ENCODE data around the gene FOXP1.

FOXP1 gene

GRCh38 chr3:71088019-71088708 is 495.4 kb downstream of the FOXP1 start:
- DNase-seq, result no peak

GRCh38 chr3:71087143-71088018 is 496.1 kb downstream of the FOXP1 start:
- intact Hi-C loops (cut with DNase I), result no loop called here
- no peak for DNase-seq

More at GRCh38 chr3:71088019-71088708, 495.4 kb downstream of the FOXP1 start:
- intact Hi-C loops (cut with DNase I), result no loop called here

- intact Hi-C loops (cut with DNase I), result no loop called here
- no peak for DNase-seq
Observed at GRCh38 chr3:71086777-71087142, 496.8 kb downstream of the FOXP1 start.

GRCh38 chr3:71083726-71084131 is 499.8 kb downstream of the FOXP1 start:
- no peak for DNase-seq
- intact Hi-C loops (cut with DNase I), result no loop called here

GRCh38 chr3:71082833-71083232 is 500.7 kb downstream of the FOXP1 start:
- no peak for DNase-seq
- intact Hi-C loops (cut with DNase I), result no loop called here

GRCh38 chr3:71080517-71081083 is 502.9 kb downstream of the FOXP1 start:
- no peak for DNase-seq
- intact Hi-C loops (cut with DNase I), result no loop called here

- no peak for DNase-seq
- intact Hi-C loops (cut with DNase I), result no loop called here
Observed at GRCh38 chr3:71078723-71079525, 504.6 kb downstream of the FOXP1 start.

- DNase-seq, result no peak
- intact Hi-C loops (cut with DNase I), result no loop called here
Observed at GRCh38 chr3:71078199-71078598, 505.3 kb downstream of the FOXP1 start.

- no peak for DNase-seq
- intact Hi-C loops (cut with DNase I), result no loop called here
Observed at GRCh38 chr3:71077070-71077469, 506.5 kb downstream of the FOXP1 start.

- DNase-seq, result no peak
- intact Hi-C loops (cut with DNase I), result no loop called here
Observed at GRCh38 chr3:71076361-71077002, 507.0 kb downstream of the FOXP1 start.

- intact Hi-C loops (cut with DNase I), result no loop called here
Observed at GRCh38 chr3:71075494-71075893, 508.0 kb downstream of the FOXP1 start.

GRCh38 chr3:71074423-71074822 is 509.1 kb downstream of the FOXP1 start:
- no peak for DNase-seq
- intact Hi-C loops (cut with DNase I), result no loop called here

More at GRCh38 chr3:71075494-71075893, 508.0 kb downstream of the FOXP1 start:
- DNase-seq, result no peak

GRCh38 chr3:71072986-71073385 is 510.5 kb downstream of the FOXP1 start:
- intact Hi-C loops (cut with DNase I), result no loop called here
- no peak for DNase-seq

- intact Hi-C loops (cut with DNase I), result no loop called here
- DNase-seq, result no peak
Observed at GRCh38 chr3:71072287-71072686, 511.2 kb downstream of the FOXP1 start.

GRCh38 chr3:71070497-71071463 is 512.7 kb downstream of the FOXP1 start:
- no peak for DNase-seq
- intact Hi-C loops (cut with DNase I), result no loop called here

- intact Hi-C loops (cut with DNase I), result loop anchor here (5.0 to 10.0 kb wide), 3 partner anchors 65 to 513 kb away; partner anchors contain the start of gene FOXP1
- DNase-seq, result peak; percentile 49 to 91 (median 74)
Observed at GRCh38 chr3:71069797-71070196, 513.7 kb downstream of the FOXP1 start.

GRCh38 chr3:71067977-71068654 is 515.4 kb downstream of the FOXP1 start:
- no peak for DNase-seq
- intact Hi-C loops (cut with DNase I), result loop anchor here (5.0 to 10.0 kb wide), 3 partner anchors 63 to 514 kb away; partner anchors contain the start of gene FOXP1

All from head of caudate nucleus (tissue), 42 donors.